K562 (cell line): Measurements from ENCODE around the gene PHLPP2. TPM values are rescaled to one million over a fixed set of nuclear protein-coding genes. Genes with fewer than 3 reads are reported as not detected.

Experiments used
- ATAC-seq: fragments of 200-7000 bp; cut with Tn5 transposase; 3 replicates; pipeline ENCODE4 v1.9.1; 2020; ENCODE audit warnings: moderate library complexity
- BruUV-seq: library from RNA; stranded (reverse); fragments of 400-500 nt; replicated peaks from 2 replicates; lab custom pipeline; 2021; lab: Mats Ljungman, UMichigan
- CTCF ChIA-PET: fragments of 300-600 bp; formaldehyde crosslinking; extraction: SDS; loops from one replicate; lab custom pipeline; 2021; ENCODE audit warnings: low intra/inter-chr PET ratio; lab: Yijun Ruan, JAX
- POLR2A ChIA-PET: fragments of 300-600, 350-650 bp; sonication (Branson Sonifier 250); formaldehyde crosslinking; extraction: SDS; loops from one replicate; lab custom pipeline; 2021; ENCODE audit warnings: antibody characterized with exemption, inconsistent platforms; lab: Yijun Ruan, JAX
- DNase-seq, 4 experiments: peaks; one replicate each; pipeline versions ENCODE4 v3.0.0 to v3.0.0-alpha.2; 2011 to 2018; ENCODE audit warnings: low spot score in 3 of 4, mixed read lengths in 3 of 4; ENCODE audit errors: extremely low read depth in 1 of 4
- FAIRE-seq: peaks from 2 replicates; lab custom pipeline; 2011; peaks lifted over from hg19 to GRCh38; lab: Jason Lieb, UNC
- H2AFZ ChIP-seq: 2 replicates; pipeline ENCODE4 v1.6.0; 2011; ENCODE audit warnings: low read depth, low read length, control low read depth, inconsistent platforms
- H3K27ac ChIP-seq: fragments of 200-600 bp; 3 replicates; pipeline ENCODE4 v1.8.0; 2011; ENCODE audit warnings: low read depth, mild to moderate bottlenecking, control low read depth, inconsistent platforms, low read length, moderate library complexity, mixed read lengths; ENCODE audit errors: extremely low read depth
- H3K27me3 ChIP-seq, 2 experiments: fragments of 300-600 bp in 1 of 2; 2 replicates in 1 of 2; 3 replicates in 1 of 2; pipeline versions ENCODE4 v1.6.0 to v1.8.0; 2011; ENCODE audit warnings: inconsistent platforms in 2 of 2, low read length in 2 of 2, mild to moderate bottlenecking in 1 of 2, mixed read lengths in 1 of 2, moderate library complexity in 1 of 2; ENCODE audit not compliant: control insufficient read depth in 2 of 2, insufficient read depth in 2 of 2
- H3K36me3 ChIP-seq: fragments of 300-600 bp; 3 replicates; pipeline ENCODE4 v1.8.0; 2011; ENCODE audit warnings: mild to moderate bottlenecking, low read length, inconsistent platforms; ENCODE audit not compliant: control insufficient read depth, insufficient read depth
- H3K4me1 ChIP-seq, 2 experiments: fragments of 200-600 bp in 1 of 2; replicated peaks in 1 of 2; 2 replicates in 1 of 2; 3 replicates in 1 of 2; pipeline versions ENCODE4 v1.5.1 to v1.8.0; 2011; ENCODE audit warnings: inconsistent platforms in 2 of 2, low read length in 2 of 2, mild to moderate bottlenecking in 1 of 2, mixed read lengths in 1 of 2, moderate library complexity in 1 of 2; ENCODE audit not compliant: control insufficient read depth in 2 of 2, insufficient read depth in 2 of 2
- H3K4me2 ChIP-seq: 2 replicates; pipeline ENCODE4 v1.6.1; 2011; ENCODE audit warnings: low read length, control low read depth, inconsistent platforms, mixed read lengths; ENCODE audit not compliant: insufficient read depth
- H3K4me3 ChIP-seq: fragments of 200-600 bp; sonication (generic), shearing (Covaris generic); 2 replicates; pipeline ENCODE4 v1.5.1; 2016; ENCODE audit warnings: control low read depth, inconsistent platforms
- H3K79me2 ChIP-seq: fragments of 200-600 bp; 3 replicates; pipeline ENCODE4 v1.8.0; 2011; ENCODE audit warnings: low read length, inconsistent platforms; ENCODE audit not compliant: control insufficient read depth, insufficient read depth
- H3K9ac ChIP-seq, 2 experiments: 2 replicates each; pipeline versions ENCODE4 v1.6.0 to v1.6.1; 2011; ENCODE audit warnings: low read depth in 2 of 2, low read length in 2 of 2, control low read depth in 1 of 2, inconsistent platforms in 1 of 2, mild to moderate bottlenecking in 1 of 2, mixed read lengths in 1 of 2; ENCODE audit not compliant: insufficient read depth in 1 of 2
- H3K9me1 ChIP-seq: one replicate; pipeline ENCODE4 v1.6.0; 2011; ENCODE audit warnings: inconsistent platforms, mild to moderate bottlenecking, low read length, moderate library complexity; ENCODE audit not compliant: control insufficient read depth, insufficient read depth
- H3K9me3 ChIP-seq: replicated peaks from 2 replicates; pipeline ENCODE4 v1.5.1; 2011; ENCODE audit warnings: low read depth, low read length, inconsistent platforms; ENCODE audit not compliant: control insufficient read depth, insufficient read depth
- H4K20me1 ChIP-seq: replicated peaks from 2 replicates; pipeline ENCODE4 v1.6.1; 2011; ENCODE audit warnings: low read length, inconsistent platforms, mixed read lengths; ENCODE audit not compliant: control insufficient read depth, insufficient read depth
- HDAC8 ChIP-seq: fragments of 450-650 bp; IDR thresholded peaks from 2 replicates; pipeline ENCODE4 v1.6.1; 2016; ENCODE audit warnings: mild to moderate bottlenecking, missing genetic modification characterization, moderate library complexity, missing compliant biosample characterization
- HMBOX1 ChIP-seq: sonication (generic); IDR thresholded peaks from 2 replicates; pipeline ENCODE4 v1.6.1; 2016
- MTA3 ChIP-seq: fragments of 450-650 bp; formaldehyde crosslinking; IDR thresholded peaks from 2 replicates; pipeline ENCODE4 v1.6.1; 2017; ENCODE audit warnings: mild to moderate bottlenecking, borderline replicate concordance
- MXI1 ChIP-seq: IDR thresholded peaks from 2 replicates; pipeline ENCODE4 v1.6.1; 2011; ENCODE audit warnings: low read depth, mild to moderate bottlenecking, improper control_type of control experiment, low read length
- SFPQ ChIP-seq: fragments of 200-400 bp; formaldehyde crosslinking; IDR thresholded peaks from 2 replicates; pipeline ENCODE4 v1.6.1; 2017; ENCODE audit warnings: mild to moderate bottlenecking, low read depth, low read length, moderate library complexity
- SIX5 ChIP-seq, 2 experiments: IDR thresholded peaks; 2 replicates each; pipeline ENCODE4 v1.6.1; 2011; ENCODE audit warnings: low read length in 2 of 2, borderline replicate concordance in 1 of 2, low read depth in 1 of 2, mild to moderate bottlenecking in 1 of 2, moderate library complexity in 1 of 2; ENCODE audit not compliant: insufficient read depth in 1 of 2
- TAF1 ChIP-seq: IDR thresholded peaks from 2 replicates; pipeline ENCODE4 v1.6.1; 2011; ENCODE audit warnings: mild to moderate bottlenecking, low read length, moderate library complexity; ENCODE audit not compliant: insufficient read depth, control insufficient read depth, severe bottlenecking; ENCODE audit errors: extremely low read depth
- TBL1XR1 ChIP-seq, 2 experiments: IDR thresholded peaks; 2 replicates each; pipeline ENCODE4 v1.6.1; 2012; ENCODE audit warnings: improper control_type of control experiment in 2 of 2, low read length in 2 of 2, mild to moderate bottlenecking in 1 of 2
- ZFP1 ChIP-seq: fragments of 450-650 bp; formaldehyde crosslinking; IDR thresholded peaks from 2 replicates; pipeline ENCODE4 v1.4.0; 2020; ENCODE audit warnings: mild to moderate bottlenecking, mixed read lengths
- ZKSCAN8 ChIP-seq: fragments of 200-800 bp; sonication (Bioruptor generic); IDR thresholded peaks from 2 replicates; pipeline ENCODE4 v1.6.1; 2016; ENCODE audit warnings: missing genetic modification characterization, missing compliant biosample characterization
- WGBS: fragments of 100-300 bp; shearing (Covaris generic); methylation state at CpG from one replicate; pipeline ENCODE4 v1.1.6; 2016; ENCODE audit warnings: low coverage, mixed read lengths; ENCODE audit not compliant: insufficient coverage; ENCODE audit errors: missing lambda C conversion rate; 5-methylcytosine and 5-hydroxymethylcytosine counted together
- in situ Hi-C: fragments of 300-500 bp; cut with MboI; formaldehyde crosslinking; loops from 4 replicates; pipeline ENCODE4 v1.15.0; 2018; ENCODE audit warnings: inconsistent platforms, mixed read lengths
- intact Hi-C: fragments of 100-400 bp; cut with micrococcal nuclease; formaldehyde crosslinking; loops from 2 replicates; pipeline ENCODE4 v1.14.2; 2022
- polyA plus RNA-seq, 8 experiments: library from polyadenylated mRNA; depleted of rRNA in 4 of 8; stranded (reverse) in 5 of 8; unstranded in 3 of 8; fragments of >200 nt; fragmentation: Nextera tagmentation in 2 of 8; fragmentation: Illumina TruSeq in 1 of 8; extraction: Ambion mirVana in 2 of 8; extraction: Trizol in 1 of 8; gene quantifications; 2 replicates each; pipeline versions ENCODE4 v1.2.1 to v1.2.3, GENCODE V29; 2011 to 2014; ENCODE audit warnings: inconsistent platforms in 1 of 8, missing spikeins in 1 of 8
- total RNA-seq, 7 experiments: library from RNA; depleted of rRNA in 6 of 7; stranded (reverse); fragments of >200 nt in 6 of 7; fragmentation: Illumina TruSeq in 2 of 7; extraction: Trizol in 2 of 7; gene quantifications; 2 replicates each; pipeline versions ENCODE4 v1.2.1 to v1.2.3, GENCODE V29; 2011 to 2021; ENCODE audit warnings: low replicate concordance in 1 of 7

Gene PHLPP2
- total and polyA plus RNA-seq, 9 of the 15 experiments (the other 6 are each of a cell fraction or from before 2014, with no cell fraction given): 0.60 to 7.1 (median 2.6) TPM

GRCh38 chr16:71666928-71667707 is 57.4 kb downstream of the PHLPP2 start:
- WGBS: 45% methylated on average over 4 of the region's 4 CpGs
- POLR2A ChIA-PET: no interaction called here
- no peaks in the 10 kb centered on the region for H4K20me1 ChIP-seq
- BruUV-seq: no TSS peak
- H3K4me1 ChIP-seq: no peaks in the 10 kb centered on the region
- FAIRE-seq: peak; percentile 44
- H2AFZ ChIP-seq: no peak overlapping the region
- TF ChIP-seq ZFP1 (CRISPR knock-in tag) (no peak), ZKSCAN8 (no peak), MTA3 (no peak), TBL1XR1 (IDR thresholded peaks at IDR 0.05; ENCODE audit: low read length in 2 of 2) (no peak), HMBOX1 (no peak), MXI1 (no peak), HDAC8 (tag) (no peak), SIX5 (IDR thresholded peaks at IDR 0.05; ENCODE audit: borderline replicate concordance in 1 of 2, insufficient read depth in 1 of 2, low read depth in 1 of 2, low read length in 2 of 2) (no peak), SFPQ (no peak), TAF1 (no peak)
- TF ChIP-seq, all 486 proteins: peak for 0
- H3K9me1 ChIP-seq: no peaks in the 10 kb centered on the region
- intact Hi-C loops (no loop called here), in situ Hi-C loops (no loop called here)
- no peak overlapping the region for H3K9ac ChIP-seq
- no peak overlapping the region for H3K4me2 ChIP-seq
- H3K9me3 ChIP-seq: no peaks in the 10 kb centered on the region
- no peak overlapping the region for H3K27ac ChIP-seq
- ATAC-seq (no peak), DNase-seq (no peak)
- H3K79me2 ChIP-seq: no peaks in the 10 kb centered on the region
- CTCF ChIA-PET: no interaction called here
- peaks cover 36% of the 10 kb centered on the region for H3K36me3 ChIP-seq
- H3K27me3 ChIP-seq: no peaks in the 10 kb centered on the region
- H3K4me3 ChIP-seq: no peak overlapping the region
